ENCODE results near the gene PHLPP2. TPM values are rescaled to one million over a fixed set of nuclear protein-coding genes. Genes with fewer than 3 reads are reported as not detected.

Gene PHLPP2
- total RNA-seq, 1 experiment from 2014 or later = 13.1 TPM

- TF ChIP-seq CTCF (IDR thresholded peaks at IDR 0.05) (no peak), TCF7L2 (IDR thresholded peaks at IDR 0.05; ENCODE audit: low read depth, low read length) (no peak), POLR2AphosphoS5 (IDR thresholded peaks at IDR 0.05; ENCODE audit: low read depth, low read length) (no peak), SIN3A (IDR thresholded peaks at IDR 0.05; ENCODE audit: borderline replicate concordance, insufficient read depth, low read depth, low read length) (no peak), REST (IDR thresholded peaks at IDR 0.05; ENCODE audit: insufficient read depth in 1 of 2, low read depth in 2 of 2, low read length in 1 of 2) (no peak)
- ATAC-seq (peak; percentile 64), DNase-seq (ENCODE audit: low read depth, low spot score) (no peak)
- intact Hi-C loops (cut with micrococcal nuclease; ENCODE audit: unreplicated experiment) = no loop called here
- Histone ChIP-seq H3K27me3 (ENCODE audit: control insufficient read depth, insufficient read depth, low read length) (peaks cover 2% of the 10 kb centered on the region; the same call in 1 of the 2 replicates), H3K27ac (ENCODE audit: low read length) (no peak within 1 kb of the TSS), H3K9me3 (ENCODE audit: control insufficient read depth, insufficient read depth, low read depth, low read length) (no peaks in the 10 kb centered on the region), H3K4me3 (ENCODE audit: low read depth in 2 of 2, low read length in 2 of 2) (peak within 1 kb of the TSS; percentile 47 to 48), H3K36me3 (ENCODE audit: control insufficient read depth, insufficient read depth, low read length) (peaks cover 2% of the 10 kb centered on the region; the same call in 1 of the 2 replicates), H3K4me1 (ENCODE audit: control insufficient read depth, insufficient read depth, low read length) (no peaks in the 10 kb centered on the region)
- ChIA-PET POLR2A (no interaction called here), CTCF (no interaction called here)
- in situ Hi-C loops (cut with HindIII; ENCODE audit: low pct_unique_long_range_greater_than_20kb, low sequenced_read_pairs) = no loop called here
- no TSS peak for BruUV-seq (replicated peaks)
Observed at GRCh38 chr16:71626018-71626857, 98.3 kb downstream of the PHLPP2 start, which contains the start of gene MARVELD3. Gene MARVELD3, plus strand, starts transcription at chr16:71626184. Its CDS starts 46 bp downstream, at chr16:71626230.

- H3K9me3 ChIP-seq (ENCODE audit: control insufficient read depth, insufficient read depth, low read depth, low read length) = no peaks in the 10 kb centered on the region
- no peaks in the 10 kb centered on the region for H3K4me1 ChIP-seq (ENCODE audit: control insufficient read depth, insufficient read depth, low read length)
- no peak for ATAC-seq
- no TSS peak for BruUV-seq (replicated peaks)
- TF ChIP-seq TCF7L2 (IDR thresholded peaks at IDR 0.05; ENCODE audit: low read depth, low read length) = no peak
- no peak for TF ChIP-seq REST (IDR thresholded peaks at IDR 0.05; ENCODE audit: insufficient read depth in 1 of 2, low read depth in 2 of 2, low read length in 1 of 2)
- in situ Hi-C loops (cut with HindIII; ENCODE audit: low pct_unique_long_range_greater_than_20kb, low sequenced_read_pairs) = no loop called here
- ChIA-PET CTCF (no interaction called here), POLR2A (no interaction called here)
- intact Hi-C loops (cut with micrococcal nuclease; ENCODE audit: unreplicated experiment) = no loop called here
- DNase-seq (ENCODE audit: low read depth, low spot score) = no peak
- H3K36me3 ChIP-seq (ENCODE audit: control insufficient read depth, insufficient read depth, low read length) = peaks cover 2% of the 10 kb centered on the region; the same call in 1 of the 2 replicates
- peaks cover 2% of the 10 kb centered on the region; the same call in 1 of the 2 replicates for H3K27me3 ChIP-seq (ENCODE audit: control insufficient read depth, insufficient read depth, low read length)
- H3K4me3 ChIP-seq (ENCODE audit: low read depth in 2 of 2, low read length in 2 of 2) = no peak overlapping the region
- no peak overlapping the region for H3K27ac ChIP-seq (ENCODE audit: low read length)
Observed at GRCh38 chr16:71625113-71625850, 99.2 kb downstream of the PHLPP2 start.

Measured in Panc1 (cell line).